Type B pancreatic cell (in vitro differentiated cells): ENCODE measurements around the gene SLC2A9. TPM values are rescaled to one million over a fixed set of nuclear protein-coding genes. Genes with fewer than 3 reads are reported as not detected.
A peak's percentile ranks its signal among the peaks of the same experiment; 100 is the strongest.

ENCODE experiments used
- DNase-seq: peaks from one replicate; pipeline ENCODE4 v3.0.0; 2021; ENCODE audit warnings: mixed read lengths; ENCODE audit not compliant: unreplicated experiment; ENCODE audit errors: extremely low spot score
- H3K27ac Mint-ChIP-seq: 2 replicates; pipeline ENCODE4 v1.8.0; 2021; ENCODE audit warnings: mild to moderate bottlenecking, mixed read lengths
- H3K27me3 Mint-ChIP-seq: 2 replicates; pipeline ENCODE4 v1.8.0; 2021; ENCODE audit warnings: mixed read lengths
- H3K36me3 Mint-ChIP-seq: 2 replicates; pipeline ENCODE4 v1.8.0; 2021; ENCODE audit warnings: mixed read lengths
- H3K4me1 Mint-ChIP-seq: one replicate; pipeline ENCODE4 v1.8.0; 2021; ENCODE audit warnings: mixed read lengths; ENCODE audit not compliant: unreplicated experiment
- H3K4me3 Mint-ChIP-seq: 2 replicates; pipeline ENCODE4 v1.8.0; 2021; ENCODE audit warnings: mild to moderate bottlenecking, mixed read lengths
- H3K9me3 Mint-ChIP-seq: 2 replicates; pipeline ENCODE4 v1.8.0; 2021; ENCODE audit warnings: mixed read lengths
- total RNA-seq: library from RNA; stranded (reverse); gene quantifications from 2 replicates; pipeline ENCODE4 v1.2.1, GENCODE V29; 2021; ENCODE audit warnings: low replicate concordance
- TF ChIP-seq, protein P1 (sequence below): fragments of 200-600 bp; sonication (generic); conservative IDR thresholded peaks from 2 replicates; pipeline ENCODE4 v1.5.0; 2021; ENCODE audit warnings: antibody characterized with exemption, mild to moderate bottlenecking

SLC2A9 gene
- total RNA-seq, 1 donor from 2014 or later, result 2.5 TPM

DNA sequence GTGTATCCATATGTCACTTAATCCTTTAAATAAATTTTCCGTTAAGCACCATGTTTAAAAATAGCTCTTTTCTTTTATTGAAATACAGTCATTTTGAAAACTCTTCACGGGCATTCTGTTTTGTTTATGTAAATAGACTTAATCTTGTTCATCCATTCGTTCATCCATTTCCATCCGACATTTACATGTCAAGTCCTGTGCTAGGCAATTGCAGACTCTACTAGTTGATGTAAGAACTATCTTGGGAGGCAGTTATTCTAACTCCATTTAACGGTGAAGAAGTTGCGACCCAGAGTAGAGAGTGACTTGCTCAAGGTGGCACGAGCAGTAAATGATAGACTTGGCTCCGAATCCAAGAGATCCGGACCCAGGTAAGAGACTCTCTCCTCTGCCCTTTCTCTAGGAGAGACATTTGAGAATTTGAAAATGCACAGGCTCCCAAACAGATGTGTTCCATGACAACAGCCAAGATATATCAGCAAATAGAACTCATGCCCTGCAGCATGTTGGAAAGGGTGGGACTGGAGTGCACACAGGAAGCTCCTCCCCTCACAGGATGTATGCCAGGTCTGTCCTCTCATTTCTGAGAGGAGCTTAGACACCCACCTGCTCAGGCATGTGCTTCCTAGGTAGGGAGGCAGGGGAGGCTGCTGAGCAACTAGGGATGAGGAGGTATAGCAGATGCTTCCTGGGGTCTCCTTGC is 175.4 kb downstream of the SLC2A9 start:
- Mint-ChIP-seq H3K27me3 (peaks cover 27% of the 10 kb centered on the region), H3K27ac (no peak overlapping the region)
- TF ChIP-seq, protein P1, sequence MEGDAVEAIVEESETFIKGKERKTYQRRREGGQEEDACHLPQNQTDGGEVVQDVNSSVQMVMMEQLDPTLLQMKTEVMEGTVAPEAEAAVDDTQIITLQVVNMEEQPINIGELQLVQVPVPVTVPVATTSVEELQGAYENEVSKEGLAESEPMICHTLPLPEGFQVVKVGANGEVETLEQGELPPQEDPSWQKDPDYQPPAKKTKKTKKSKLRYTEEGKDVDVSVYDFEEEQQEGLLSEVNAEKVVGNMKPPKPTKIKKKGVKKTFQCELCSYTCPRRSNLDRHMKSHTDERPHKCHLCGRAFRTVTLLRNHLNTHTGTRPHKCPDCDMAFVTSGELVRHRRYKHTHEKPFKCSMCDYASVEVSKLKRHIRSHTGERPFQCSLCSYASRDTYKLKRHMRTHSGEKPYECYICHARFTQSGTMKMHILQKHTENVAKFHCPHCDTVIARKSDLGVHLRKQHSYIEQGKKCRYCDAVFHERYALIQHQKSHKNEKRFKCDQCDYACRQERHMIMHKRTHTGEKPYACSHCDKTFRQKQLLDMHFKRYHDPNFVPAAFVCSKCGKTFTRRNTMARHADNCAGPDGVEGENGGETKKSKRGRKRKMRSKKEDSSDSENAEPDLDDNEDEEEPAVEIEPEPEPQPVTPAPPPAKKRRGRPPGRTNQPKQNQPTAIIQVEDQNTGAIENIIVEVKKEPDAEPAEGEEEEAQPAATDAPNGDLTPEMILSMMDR, result no peak

DNA sequence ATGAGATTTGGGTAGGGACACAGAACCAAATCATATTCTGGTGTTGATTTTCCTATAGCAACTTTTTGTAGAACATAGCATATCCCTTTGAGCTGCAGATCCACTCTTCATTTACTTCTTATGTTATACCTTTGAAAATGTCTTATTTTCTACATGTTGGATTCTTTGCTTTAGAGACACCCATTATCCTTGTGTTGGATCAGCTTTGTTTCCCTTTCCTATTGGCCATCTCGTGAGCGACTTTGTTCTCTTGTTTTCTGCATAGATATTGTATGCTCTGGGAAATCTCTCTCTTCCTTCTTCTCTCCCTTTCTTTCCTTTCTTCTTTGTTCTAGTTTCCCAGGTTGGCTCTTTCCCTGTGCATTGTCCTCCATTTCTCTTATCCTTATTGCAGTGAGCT is 180.2 kb downstream of the SLC2A9 start:
- DNase-seq, result no peak
- TF ChIP-seq, protein P1, result no peak
- Mint-ChIP-seq H3K4me3 (no peak overlapping the region), H3K36me3 (no peaks in the 10 kb centered on the region), H3K27me3 (peaks cover 18% of the 10 kb centered on the region), H3K27ac (no peak overlapping the region), H3K9me3 (peaks cover 15% of the 10 kb centered on the region), H3K4me1 (no peaks in the 10 kb centered on the region)

More for the DNA sequence above, 175.4 kb downstream of the SLC2A9 start:
- H3K9me3 Mint-ChIP-seq, result peaks cover 10% of the 10 kb centered on the region
- no peak for DNase-seq
- H3K4me3 Mint-ChIP-seq, result no peak overlapping the region
- H3K36me3 Mint-ChIP-seq, result no peaks in the 10 kb centered on the region
- H3K4me1 Mint-ChIP-seq, result no peaks in the 10 kb centered on the region

DNA sequence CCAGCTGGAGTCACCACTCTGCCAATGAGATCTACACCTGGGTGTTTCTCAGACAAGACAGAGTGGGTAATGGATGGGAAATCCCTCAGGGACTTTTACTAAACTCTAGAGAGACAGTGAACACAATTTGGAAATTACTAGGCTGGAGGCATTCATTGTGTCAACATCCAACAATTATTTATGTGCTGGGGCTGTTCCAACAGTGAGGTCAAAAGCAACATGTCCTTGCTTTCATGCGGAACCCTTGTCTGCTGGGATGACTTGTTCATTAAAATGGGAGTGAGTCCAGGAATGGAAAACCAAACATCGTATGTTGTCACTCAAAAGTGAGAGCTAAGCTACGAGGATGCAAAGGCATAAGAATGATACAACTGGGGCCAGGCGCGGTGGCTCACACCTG is 185.9 kb downstream of the SLC2A9 start:
- Mint-ChIP-seq H3K36me3 (no peaks in the 10 kb centered on the region), H3K4me1 (peaks cover 25% of the 10 kb centered on the region), H3K27me3 (peaks cover 28% of the 10 kb centered on the region), H3K27ac (peak overlapping the region; percentile 30), H3K4me3 (no peak overlapping the region), H3K9me3 (peaks cover 5% of the 10 kb centered on the region)
- DNase-seq, result no peak
- TF ChIP-seq, protein P1, result no peak

DNA sequence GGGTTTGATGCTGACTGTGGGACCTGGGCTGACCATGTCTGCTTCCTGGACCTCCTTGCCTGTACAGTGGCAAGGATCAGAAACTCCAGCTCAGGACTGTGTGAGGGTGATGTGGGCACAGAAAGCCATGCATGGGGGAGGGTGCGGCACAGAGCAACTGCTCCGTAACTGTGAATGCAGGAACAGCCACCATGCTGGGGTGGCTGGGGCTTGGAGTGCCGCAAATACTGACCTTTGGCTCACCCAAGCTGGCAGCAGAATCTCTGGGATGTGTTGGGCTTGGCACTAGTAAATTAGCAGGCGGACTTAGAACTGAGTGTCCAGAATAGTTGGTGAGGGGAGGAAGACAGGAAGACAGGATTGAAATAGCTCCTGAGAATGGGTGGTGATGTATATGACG is 187.9 kb downstream of the SLC2A9 start:
- Mint-ChIP-seq H3K9me3 (peaks cover 5% of the 10 kb centered on the region), H3K27me3 (peaks cover 43% of the 10 kb centered on the region), H3K4me1 (peaks cover 25% of the 10 kb centered on the region), H3K27ac (no peak overlapping the region), H3K36me3 (no peaks in the 10 kb centered on the region), H3K4me3 (no peak overlapping the region)
- TF ChIP-seq, protein P1, result no peak
- no peak for DNase-seq

DNA sequence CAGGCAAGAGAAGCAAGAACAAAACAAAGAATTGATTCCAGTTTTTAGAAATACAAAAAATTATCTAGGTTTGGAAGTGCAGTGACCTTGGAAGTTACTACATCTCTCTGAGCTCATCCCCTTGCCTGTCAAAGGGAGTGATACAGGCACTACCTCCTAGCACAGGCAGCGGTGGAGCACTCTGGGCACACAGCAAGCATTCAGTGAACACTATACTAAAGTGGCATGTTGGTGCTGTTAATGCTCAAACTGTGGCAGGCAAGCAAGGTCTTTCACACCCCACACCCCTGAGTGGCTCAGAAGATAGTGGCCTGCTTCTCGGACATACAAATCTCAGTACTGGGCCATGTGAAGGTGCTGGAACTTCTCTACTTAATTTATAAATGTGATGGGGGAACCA is 188.7 kb downstream of the SLC2A9 start:
- peaks cover 25% of the 10 kb centered on the region for H3K4me1 Mint-ChIP-seq
- H3K4me3 Mint-ChIP-seq, result no peak overlapping the region
- no peak for DNase-seq
- H3K36me3 Mint-ChIP-seq, result no peaks in the 10 kb centered on the region
- TF ChIP-seq, protein P1, result no peak
- H3K9me3 Mint-ChIP-seq, result peaks cover 5% of the 10 kb centered on the region
- H3K27ac Mint-ChIP-seq, result no peak overlapping the region
- peaks cover 47% of the 10 kb centered on the region for H3K27me3 Mint-ChIP-seq
